ENCODE measurements around the gene ARHGEF4. TPM values are rescaled to one million over a fixed set of nuclear protein-coding genes. Genes with fewer than 3 reads are reported as not detected.

Gene ARHGEF4
- total and polyA plus RNA-seq, 2 experiments from 2014 or later: 26.0 to 82.2 TPM

GRCh38 chr2:130850788-130851623 lies 14.3 kb downstream of the ARHGEF4 start:
- no peaks in the 10 kb centered on the region for H3K27me3 ChIP-seq
- no peak for DNase-seq (ENCODE audit: low read depth in 1 of 2, low spot score in 1 of 2)
- no peak overlapping the region for H3K4me3 ChIP-seq
- no peaks in the 10 kb centered on the region for H3K36me3 ChIP-seq
- H3K4me1 ChIP-seq (ENCODE audit: low read depth): no peaks in the 10 kb centered on the region
- TF ChIP-seq CTCF (IDR thresholded peaks at IDR 0.05; ENCODE audit: low read depth, low read length): no peak
- no peak overlapping the region for H3K27ac ChIP-seq
- H3K9me3 ChIP-seq (ENCODE audit: low read depth): no peaks in the 10 kb centered on the region

GRCh38 chr2:130851624-130852382 lies 15.1 kb downstream of the ARHGEF4 start:
- no peak overlapping the region for H3K4me3 ChIP-seq
- TF ChIP-seq CTCF (IDR thresholded peaks at IDR 0.05; ENCODE audit: low read depth, low read length): no peak
- H3K27me3 ChIP-seq: no peaks in the 10 kb centered on the region

GRCh38 chr2:130852521-130853115 lies 15.9 kb downstream of the ARHGEF4 start:
- no peak for TF ChIP-seq CTCF (IDR thresholded peaks at IDR 0.05; ENCODE audit: low read depth, low read length)
- DNase-seq (ENCODE audit: low read depth in 1 of 2, low spot score in 1 of 2): no peak
- Histone ChIP-seq H3K4me1 (ENCODE audit: low read depth) (no peaks in the 10 kb centered on the region), H3K4me3 (no peak overlapping the region), H3K27me3 (no peaks in the 10 kb centered on the region), H3K9me3 (ENCODE audit: low read depth) (no peaks in the 10 kb centered on the region), H3K36me3 (no peaks in the 10 kb centered on the region), H3K27ac (no peak overlapping the region)

More at GRCh38 chr2:130851624-130852382, 15.1 kb downstream of the ARHGEF4 start:
- no peak overlapping the region for H3K27ac ChIP-seq
- no peaks in the 10 kb centered on the region for H3K4me1 ChIP-seq (ENCODE audit: low read depth)
- H3K9me3 ChIP-seq (ENCODE audit: low read depth): no peaks in the 10 kb centered on the region
- no peak for DNase-seq (ENCODE audit: low read depth in 1 of 2, low spot score in 1 of 2)
- H3K36me3 ChIP-seq: no peaks in the 10 kb centered on the region

- TF ChIP-seq CTCF (IDR thresholded peaks at IDR 0.05; ENCODE audit: low read depth, low read length): no peak
- Histone ChIP-seq H3K4me3 (no peak overlapping the region), H3K9me3 (ENCODE audit: low read depth) (no peaks in the 10 kb centered on the region), H3K4me1 (ENCODE audit: low read depth) (no peaks in the 10 kb centered on the region), H3K36me3 (no peaks in the 10 kb centered on the region), H3K27me3 (no peaks in the 10 kb centered on the region), H3K27ac (no peak overlapping the region)
- DNase-seq (ENCODE audit: low read depth in 1 of 2, low spot score in 1 of 2): no peak
Measured at GRCh38 chr2:130853391-130853790, 16.7 kb downstream of the ARHGEF4 start.

- Histone ChIP-seq H3K27ac (no peak overlapping the region), H3K36me3 (no peaks in the 10 kb centered on the region), H3K27me3 (no peaks in the 10 kb centered on the region), H3K4me1 (ENCODE audit: low read depth) (no peaks in the 10 kb centered on the region), H3K4me3 (no peak overlapping the region), H3K9me3 (ENCODE audit: low read depth) (no peaks in the 10 kb centered on the region)
- TF ChIP-seq CTCF (IDR thresholded peaks at IDR 0.05; ENCODE audit: low read depth, low read length): no peak
- DNase-seq (ENCODE audit: low read depth in 1 of 2, low spot score in 1 of 2): no peak
Measured at GRCh38 chr2:130854301-130854700, 17.6 kb downstream of the ARHGEF4 start.
